Measurements from ENCODE around the gene GORASP1. TPM values are rescaled to one million over a fixed set of nuclear protein-coding genes. Genes with fewer than 3 reads are reported as not detected.

Gene GORASP1
- total RNA-seq, 6 experiments from 2014 or later = 27.8 to 35.5 (median 33.1) TPM

- TF ChIP-seq POLR2A (IDR thresholded peaks at IDR 0.05) = no peak
- no peak for TF ChIP-seq CTCF (IDR thresholded peaks at IDR 0.05)
- ATAC-seq (no peak), DNase-seq (no peak)
- 100% methylated on average over 1 of the region's 3 CpGs for WGBS (ENCODE audit: insufficient coverage, low coverage, low lambda C conversion rate, missing lambda C conversion rate)
- Histone ChIP-seq H3K27ac (no peak overlapping the region), H3K36me3 (peaks cover 0 to 61% (median 27%) of the 10 kb centered on the region in 4 donors), H3K4me1 (no peaks in the 10 kb centered on the region), H3K4me3 (no peak overlapping the region), H3K9me3 (no peaks in the 10 kb centered on the region), H3K27me3 (no peaks in the 10 kb centered on the region)
- intact Hi-C loops (cut with DNase I) = no loop called here
These were observed 11.6 kb downstream of the GORASP1 start for GRCh38 chr3:39095778-39096177.

- ATAC-seq (no peak), DNase-seq (no peak)
- WGBS (ENCODE audit: insufficient coverage, low coverage, low lambda C conversion rate, missing lambda C conversion rate) = 87% methylated on average over 7 of the region's 7 CpGs
- peaks cover 0 to 64% (median 29%) of the 10 kb centered on the region in 4 donors for H3K36me3 ChIP-seq
- TF ChIP-seq CTCF (IDR thresholded peaks at IDR 0.05) = no peak
- no peak for TF ChIP-seq POLR2A (IDR thresholded peaks at IDR 0.05)
- no peak overlapping the region for H3K4me3 ChIP-seq
- H3K4me1 ChIP-seq = no peaks in the 10 kb centered on the region
- intact Hi-C loops (cut with DNase I) = no loop called here
- no peak overlapping the region for H3K27ac ChIP-seq
- no peaks in the 10 kb centered on the region for H3K9me3 ChIP-seq
- no peaks in the 10 kb centered on the region for H3K27me3 ChIP-seq
These were observed 12.4 kb downstream of the GORASP1 start for GRCh38 chr3:39094851-39095677.

- TF ChIP-seq POLR2A (IDR thresholded peaks at IDR 0.05) (no peak), CTCF (IDR thresholded peaks at IDR 0.05) (no peak)
- intact Hi-C loops (cut with DNase I) = no loop called here
These were observed 16.5 kb downstream of the GORASP1 start for GRCh38 chr3:39090922-39091321.

GRCh38 chr3:39088889-39089288 lies 18.5 kb downstream of the GORASP1 start:
- DNase-seq = no peak
- intact Hi-C loops (cut with DNase I) = no loop called here
- peaks cover 0 to 51% (median 26%) of the 10 kb centered on the region in 4 donors for H3K36me3 ChIP-seq
- TF ChIP-seq POLR2A (IDR thresholded peaks at IDR 0.05) = no peak
- no peak for TF ChIP-seq CTCF (IDR thresholded peaks at IDR 0.05)
- no peak overlapping the region for H3K4me3 ChIP-seq
- H3K9me3 ChIP-seq = no peaks in the 10 kb centered on the region
- H3K27ac ChIP-seq = no peak overlapping the region
- ATAC-seq = no peak
- 81% methylated on average over 3 of the region's 3 CpGs for WGBS (ENCODE audit: insufficient coverage, low coverage, low lambda C conversion rate, missing lambda C conversion rate)
- no peaks in the 10 kb centered on the region for H3K27me3 ChIP-seq
- no peaks in the 10 kb centered on the region for H3K4me1 ChIP-seq

More at GRCh38 chr3:39090922-39091321, 16.5 kb downstream of the GORASP1 start:
- ATAC-seq = no peak
- Histone ChIP-seq H3K27ac (no peak overlapping the region), H3K4me3 (no peak overlapping the region), H3K4me1 (no peaks in the 10 kb centered on the region), H3K9me3 (no peaks in the 10 kb centered on the region), H3K36me3 (peaks cover 0 to 59% (median 28%) of the 10 kb centered on the region in 4 donors), H3K27me3 (no peaks in the 10 kb centered on the region)
- WGBS (ENCODE audit: insufficient coverage, low coverage, low lambda C conversion rate, missing lambda C conversion rate) = 95% methylated on average over 2 of the region's 2 CpGs
- DNase-seq = no peak
